ENCODE results near the gene CAMTA1.

The CAMTA1 gene

GRCh38 chr1:7620196-7620595 lies 834.9 kb downstream of the CAMTA1 start:
- in situ Hi-C loops (cut with MboI; ENCODE audit: low sequenced_read_pairs, unreplicated experiment), result no loop called here
- DNase-seq (ENCODE audit: low spot score), result no peak
- no peak for TF ChIP-seq CTCF (IDR thresholded peaks at IDR 0.05; ENCODE audit: borderline replicate concordance, control extremely low read depth, extremely low read depth, insufficient read depth, missing control alignments)

GRCh38 chr1:7621334-7622219 lies 836.3 kb downstream of the CAMTA1 start:
- no peak for TF ChIP-seq CTCF (IDR thresholded peaks at IDR 0.05; ENCODE audit: borderline replicate concordance, control extremely low read depth, extremely low read depth, insufficient read depth, missing control alignments)
- in situ Hi-C loops (cut with MboI; ENCODE audit: low sequenced_read_pairs, unreplicated experiment), result no loop called here
- DNase-seq (ENCODE audit: low spot score), result no peak

- no peak for DNase-seq (ENCODE audit: low spot score)
Measured at GRCh38 chr1:7623842-7624241, 838.6 kb downstream of the CAMTA1 start.

GRCh38 chr1:7624791-7625355 lies 839.6 kb downstream of the CAMTA1 start:
- in situ Hi-C loops (cut with MboI; ENCODE audit: low sequenced_read_pairs, unreplicated experiment), result loop anchor here (25.0 kb wide), 1 partner anchor 588 kb away; no protein-coding TSS in a partner anchor
- no peak for DNase-seq (ENCODE audit: low spot score)
- no peak for TF ChIP-seq CTCF (IDR thresholded peaks at IDR 0.05; ENCODE audit: borderline replicate concordance, control extremely low read depth, extremely low read depth, insufficient read depth, missing control alignments)

More at GRCh38 chr1:7623842-7624241, 838.6 kb downstream of the CAMTA1 start:
- TF ChIP-seq CTCF (IDR thresholded peaks at IDR 0.05; ENCODE audit: borderline replicate concordance, control extremely low read depth, extremely low read depth, insufficient read depth, missing control alignments), result no peak
- in situ Hi-C loops (cut with MboI; ENCODE audit: low sequenced_read_pairs, unreplicated experiment), result no loop called here

- no peak for TF ChIP-seq CTCF (IDR thresholded peaks at IDR 0.05; ENCODE audit: borderline replicate concordance, control extremely low read depth, extremely low read depth, insufficient read depth, missing control alignments)
- in situ Hi-C loops (cut with MboI; ENCODE audit: low sequenced_read_pairs, unreplicated experiment), result loop anchor here (25.0 kb wide), 1 partner anchor 588 kb away; no protein-coding TSS in a partner anchor
- no peak for DNase-seq (ENCODE audit: low spot score)
Measured at GRCh38 chr1:7625401-7625800, 840.1 kb downstream of the CAMTA1 start.

GRCh38 chr1:7628273-7628672 lies 843.0 kb downstream of the CAMTA1 start:
- TF ChIP-seq CTCF (IDR thresholded peaks at IDR 0.05; ENCODE audit: borderline replicate concordance, control extremely low read depth, extremely low read depth, insufficient read depth, missing control alignments), result no peak
- DNase-seq (ENCODE audit: low spot score), result no peak
- in situ Hi-C loops (cut with MboI; ENCODE audit: low sequenced_read_pairs, unreplicated experiment), result loop anchor here (25.0 kb wide), 1 partner anchor 591 kb away; no protein-coding TSS in a partner anchor
